ENCODE data around the gene LRRC7.

LRRC7 gene

GRCh38 chr1:69733061-69733460 is 165.3 kb downstream of the LRRC7 start:
- ChIA-PET POLR2A (no interaction called here), CTCF (no interaction called here)
- H3K4me3 ChIP-seq (ENCODE audit: low read depth, low read length): no peak overlapping the region
- DNase-seq (ENCODE audit: low read depth, low spot score): no peak
- TF ChIP-seq CTCF (IDR thresholded peaks at IDR 0.05; ENCODE audit: insufficient read depth, low read length, missing control alignments): no peak

GRCh38 chr1:69737527-69738185 is 169.9 kb downstream of the LRRC7 start:
- peak; percentile 23 for DNase-seq (ENCODE audit: low read depth, low spot score)
- POLR2A ChIA-PET: no interaction called here
- peak; percentile 61 for TF ChIP-seq CTCF (IDR thresholded peaks at IDR 0.05; ENCODE audit: insufficient read depth, low read length, missing control alignments)
- no peak overlapping the region for H3K4me3 ChIP-seq (ENCODE audit: low read depth, low read length)
- CTCF ChIA-PET: interaction anchor here (0.6 to 6.5 kb wide), 18 partner anchors 9 to 1621 kb away, joined by 3 to 69 read pairs (median 4); no protein-coding TSS in a partner anchor

GRCh38 chr1:69738458-69739250 is 170.9 kb downstream of the LRRC7 start:
- no peak for DNase-seq (ENCODE audit: low read depth, low spot score)
- POLR2A ChIA-PET: no interaction called here
- no peak for TF ChIP-seq CTCF (IDR thresholded peaks at IDR 0.05; ENCODE audit: insufficient read depth, low read length, missing control alignments)
- H3K4me3 ChIP-seq (ENCODE audit: low read depth, low read length): no peak overlapping the region
- CTCF ChIA-PET: interaction anchor here (0.9 to 6.5 kb wide), 11 partner anchors 8 to 1622 kb away, joined by 3 to 69 read pairs (median 5); no protein-coding TSS in a partner anchor

GRCh38 chr1:69739251-69739605 is 171.5 kb downstream of the LRRC7 start:
- no peak for TF ChIP-seq CTCF (IDR thresholded peaks at IDR 0.05; ENCODE audit: insufficient read depth, low read length, missing control alignments)
- no peak overlapping the region for H3K4me3 ChIP-seq (ENCODE audit: low read depth, low read length)
- ChIA-PET POLR2A (no interaction called here), CTCF (interaction anchor here (0.9 to 6.5 kb wide), 8 partner anchors 10 to 1622 kb away, joined by 3 to 69 read pairs (median 6); no protein-coding TSS in a partner anchor)
- no peak for DNase-seq (ENCODE audit: low read depth, low spot score)

- POLR2A ChIA-PET: no interaction called here
- no peak overlapping the region for H3K4me3 ChIP-seq (ENCODE audit: low read depth, low read length)
- DNase-seq (ENCODE audit: low read depth, low spot score): no peak
- CTCF ChIA-PET: no interaction called here
- TF ChIP-seq CTCF (IDR thresholded peaks at IDR 0.05; ENCODE audit: insufficient read depth, low read length, missing control alignments): no peak
Measured at GRCh38 chr1:69743146-69743545, 175.4 kb downstream of the LRRC7 start.

GRCh38 chr1:69744381-69744780 is 176.7 kb downstream of the LRRC7 start:
- no peak for DNase-seq (ENCODE audit: low read depth, low spot score)
- ChIA-PET CTCF (no interaction called here), POLR2A (no interaction called here)
- TF ChIP-seq CTCF (IDR thresholded peaks at IDR 0.05; ENCODE audit: insufficient read depth, low read length, missing control alignments): no peak
- no peak overlapping the region for H3K4me3 ChIP-seq (ENCODE audit: low read depth, low read length)
